Stomach smooth muscle (tissue), 2 donors: ENCODE measurements around the gene RBMS3.
"Not testable (repeated sequence)": the region's sequence is repeated elsewhere in the genome, so short reads cannot be mapped to it uniquely, and the experiment has no call there.

Experiments used
- H3K27ac ChIP-seq: one replicate; pipeline ENCODE4 v1.7.0; 2013; ENCODE audit warnings: mild to moderate bottlenecking, low read length, inconsistent platforms
- H3K27me3 ChIP-seq, 2 donors: one replicate each; pipeline ENCODE4 v1.7.0; 2013; ENCODE audit warnings: low read length in 2 of 2; ENCODE audit not compliant: insufficient read depth in 2 of 2, control insufficient read depth in 1 of 2
- H3K36me3 ChIP-seq, 2 donors: one replicate each; pipeline ENCODE4 v1.7.0; 2013; ENCODE audit warnings: low read length in 2 of 2; ENCODE audit not compliant: control insufficient read depth in 2 of 2, insufficient read depth in 2 of 2
- H3K4me1 ChIP-seq: one replicate; pipeline ENCODE4 v1.7.0; 2013; ENCODE audit warnings: low read length; ENCODE audit not compliant: control insufficient read depth, insufficient read depth
- H3K4me3 ChIP-seq, 2 donors: one replicate each; pipeline ENCODE4 v1.7.0; 2013; ENCODE audit warnings: low read length in 2 of 2
- H3K9ac ChIP-seq, 2 donors: one replicate each; pipeline ENCODE4 v1.7.0; 2013; ENCODE audit warnings: low read length in 2 of 2, mild to moderate bottlenecking in 1 of 2
- H3K9me3 ChIP-seq, 2 donors: one replicate each; pipeline ENCODE4 v1.7.0; 2013; ENCODE audit warnings: low read length in 2 of 2; ENCODE audit not compliant: control insufficient read depth in 2 of 2
- donor health status: healthy.
- donor health status: Pancreatic carcinoma.

The RBMS3 gene

DNA sequence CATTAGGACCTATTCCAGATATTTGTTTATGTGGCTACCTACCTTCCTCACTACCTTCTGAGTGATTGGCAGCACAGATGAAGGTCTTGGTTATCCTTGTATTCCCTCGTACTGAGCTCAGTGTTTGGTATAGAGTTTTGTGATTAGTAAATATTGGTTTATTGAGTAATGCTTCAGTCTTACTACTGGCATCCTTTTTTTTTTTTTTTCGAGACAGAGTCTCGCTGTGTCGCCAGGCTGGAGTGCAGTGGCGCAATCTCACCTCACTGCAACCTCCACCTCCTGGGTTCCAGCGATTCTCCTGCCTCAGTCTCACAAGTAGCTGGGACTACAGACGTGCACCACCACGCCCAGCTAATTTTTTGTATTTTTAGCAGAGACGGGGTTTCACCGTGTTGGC is 45.7 kb downstream of the RBMS3 start:
- H3K27me3 ChIP-seq, H3K27ac ChIP-seq, H3K4me3 ChIP-seq, H3K9ac ChIP-seq, H3K4me1 ChIP-seq, H3K36me3 ChIP-seq, H3K9me3 ChIP-seq: not testable (repeated sequence)

- Histone ChIP-seq H3K9me3 (no peaks in the 10 kb centered on the region), H3K4me1 (peaks cover 4% of the 10 kb centered on the region), H3K36me3 (no peaks in the 10 kb centered on the region), H3K4me3 (no peak overlapping the region), H3K9ac (no peak overlapping the region), H3K27me3 (no peaks in the 10 kb centered on the region), H3K27ac (no peak overlapping the region)
Observed at GRCh38 chr3:29329986-29330890, 49.4 kb downstream of the RBMS3 start.

DNA sequence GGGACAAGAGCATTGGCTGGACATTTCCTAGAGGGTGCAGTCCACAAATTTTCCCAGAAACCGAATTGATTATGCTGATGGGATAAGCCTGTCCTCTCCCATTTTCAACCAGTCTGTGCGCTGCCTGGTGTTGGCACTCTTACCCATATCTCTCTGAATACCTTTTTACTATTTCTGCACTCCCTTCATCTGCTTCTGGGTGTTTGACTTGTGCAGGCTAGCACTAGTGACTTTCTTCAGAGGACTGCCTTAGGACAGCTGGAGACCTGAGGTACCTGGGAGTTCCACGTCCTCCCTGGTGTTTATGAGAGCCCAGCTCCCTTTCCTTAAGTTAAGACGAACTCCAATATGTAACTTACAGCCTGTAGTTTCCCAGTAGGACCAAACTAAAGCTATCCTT is 50.2 kb downstream of the RBMS3 start:
- H3K27me3 ChIP-seq, result no peaks in the 10 kb centered on the region
- H3K4me3 ChIP-seq, result no peak overlapping the region
- peak overlapping the region; percentile 59 for H3K27ac ChIP-seq
- peaks cover 4% of the 10 kb centered on the region for H3K4me1 ChIP-seq
- peak overlapping the region in 1 of 2 donors; percentile 6 for H3K9ac ChIP-seq
- H3K9me3 ChIP-seq, result no peaks in the 10 kb centered on the region
- H3K36me3 ChIP-seq, result no peaks in the 10 kb centered on the region

DNA sequence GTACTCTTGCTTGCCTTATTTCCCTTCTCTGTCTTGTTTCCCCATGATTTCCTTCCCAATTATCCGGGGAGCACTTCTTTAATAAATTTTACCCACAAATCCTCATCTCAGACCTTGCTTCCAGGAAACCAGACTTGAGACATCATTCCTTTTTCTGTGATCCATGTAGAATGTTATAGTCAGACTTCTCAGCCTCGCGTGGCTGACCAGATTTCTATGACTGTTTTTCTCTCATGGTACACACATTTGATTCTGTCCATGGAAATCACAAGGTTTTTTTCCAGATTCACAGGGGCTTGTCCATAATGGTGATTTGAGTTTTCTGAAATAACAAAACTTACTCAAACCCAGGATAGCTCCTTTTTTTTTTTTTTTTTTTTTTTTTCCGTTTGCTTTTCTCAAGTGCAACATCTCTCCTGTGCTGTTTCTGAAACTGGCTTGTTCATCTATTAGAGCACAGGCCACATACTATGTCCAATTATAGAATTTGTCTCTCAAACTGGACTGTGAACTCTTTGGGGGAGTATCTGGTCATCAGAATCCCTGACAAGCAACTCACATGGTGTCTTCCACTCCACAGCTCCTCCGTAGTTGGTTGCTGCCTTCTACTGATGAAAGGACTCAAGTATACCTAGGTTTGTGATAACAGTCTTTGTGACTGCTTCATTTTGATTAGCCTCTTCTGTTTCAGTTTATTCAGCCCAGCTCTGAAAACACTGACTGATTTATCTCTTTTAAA is 50.8 kb downstream of the RBMS3 start:
- no peaks in the 10 kb centered on the region for H3K9me3 ChIP-seq
- peaks cover 4% of the 10 kb centered on the region for H3K4me1 ChIP-seq
- peak overlapping the region in 1 of 2 donors; percentile 6 for H3K9ac ChIP-seq
- peak overlapping the region; percentile 59 for H3K27ac ChIP-seq
- H3K36me3 ChIP-seq, result no peaks in the 10 kb centered on the region
- H3K4me3 ChIP-seq, result peak overlapping the region in 1 of 2 donors; percentile 29
- H3K27me3 ChIP-seq, result no peaks in the 10 kb centered on the region

DNA sequence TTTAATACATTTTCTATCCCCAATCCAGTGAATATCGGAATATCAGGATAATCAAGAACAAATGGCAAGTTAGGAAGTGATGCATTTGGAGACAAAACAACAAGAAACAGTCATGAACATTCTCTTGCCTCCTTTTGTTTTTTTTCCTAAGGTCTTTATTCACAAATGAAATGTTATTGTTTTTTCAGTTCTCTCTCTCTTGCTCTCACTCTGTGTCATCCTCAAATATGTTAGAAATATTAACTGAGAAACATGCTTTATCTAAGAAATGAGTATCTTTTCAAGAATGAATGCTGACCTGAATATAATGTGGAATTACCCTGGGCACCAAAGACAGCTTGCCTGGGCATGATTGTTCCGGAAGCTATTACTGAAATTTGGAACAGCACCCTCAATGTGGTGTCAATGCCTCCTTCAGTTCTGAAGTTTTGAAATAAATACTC is 51.3 kb downstream of the RBMS3 start:
- H3K9me3 ChIP-seq, result no peaks in the 10 kb centered on the region
- no peak overlapping the region for H3K4me3 ChIP-seq
- peak overlapping the region; percentile 59 for H3K27ac ChIP-seq
- H3K27me3 ChIP-seq, result no peaks in the 10 kb centered on the region
- H3K36me3 ChIP-seq, result no peaks in the 10 kb centered on the region
- H3K4me1 ChIP-seq, result peaks cover 4% of the 10 kb centered on the region
- H3K9ac ChIP-seq, result no peak overlapping the region

GRCh38 chr3:29333576-29333975 is 52.7 kb downstream of the RBMS3 start:
- no peak overlapping the region for H3K9ac ChIP-seq
- peaks cover 4% of the 10 kb centered on the region for H3K4me1 ChIP-seq
- no peaks in the 10 kb centered on the region for H3K9me3 ChIP-seq
- H3K36me3 ChIP-seq, result no peaks in the 10 kb centered on the region
- H3K27me3 ChIP-seq, result no peaks in the 10 kb centered on the region
- no peak overlapping the region for H3K4me3 ChIP-seq
- H3K27ac ChIP-seq, result no peak overlapping the region

DNA sequence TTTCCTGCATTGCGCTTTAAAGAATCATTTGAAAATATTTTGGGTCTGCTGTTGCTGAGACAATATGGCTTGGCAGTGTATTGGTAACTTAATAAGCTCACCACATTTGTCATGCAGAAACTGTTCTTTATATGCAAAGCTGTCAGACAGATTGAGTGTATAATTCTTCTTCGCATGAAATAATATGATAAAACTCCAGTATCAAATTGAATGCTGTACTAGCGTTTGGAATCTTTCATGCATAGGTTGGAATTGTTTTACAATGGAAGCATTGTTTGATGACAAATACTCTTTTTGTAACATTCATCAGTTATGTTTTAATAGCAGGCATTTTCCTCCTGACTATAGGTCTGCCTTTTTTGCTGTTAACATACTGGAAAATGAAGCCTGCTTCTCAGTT is 53.8 kb downstream of the RBMS3 start:
- peak overlapping the region in 1 of 2 donors; percentile 79 for H3K9ac ChIP-seq
- peak overlapping the region; percentile 78 for H3K27ac ChIP-seq
- H3K9me3 ChIP-seq, result no peaks in the 10 kb centered on the region
- H3K4me1 ChIP-seq, result peaks cover 4% of the 10 kb centered on the region
- peak overlapping the region; percentile 67 to 69 for H3K4me3 ChIP-seq
- no peaks in the 10 kb centered on the region for H3K36me3 ChIP-seq
- H3K27me3 ChIP-seq, result no peaks in the 10 kb centered on the region

- Histone ChIP-seq H3K9ac (peak overlapping the region; percentile 73 to 79), H3K36me3 (no peaks in the 10 kb centered on the region), H3K27ac (peak overlapping the region; percentile 78), H3K4me3 (peak overlapping the region; percentile 67 to 69), H3K4me1 (peaks cover 4% of the 10 kb centered on the region), H3K9me3 (no peaks in the 10 kb centered on the region), H3K27me3 (no peaks in the 10 kb centered on the region)
Observed at GRCh38 chr3:29335438-29335837, 54.6 kb downstream of the RBMS3 start.

- H3K4me3 ChIP-seq, result peak overlapping the region; percentile 67 to 69
- no peaks in the 10 kb centered on the region for H3K9me3 ChIP-seq
- H3K9ac ChIP-seq, result peak overlapping the region; percentile 73 to 79
- no peaks in the 10 kb centered on the region for H3K27me3 ChIP-seq
- H3K36me3 ChIP-seq, result no peaks in the 10 kb centered on the region
- peaks cover 4% of the 10 kb centered on the region for H3K4me1 ChIP-seq
- H3K27ac ChIP-seq, result peak overlapping the region; percentile 78
Observed at GRCh38 chr3:29335943-29336342, 55.1 kb downstream of the RBMS3 start.

DNA sequence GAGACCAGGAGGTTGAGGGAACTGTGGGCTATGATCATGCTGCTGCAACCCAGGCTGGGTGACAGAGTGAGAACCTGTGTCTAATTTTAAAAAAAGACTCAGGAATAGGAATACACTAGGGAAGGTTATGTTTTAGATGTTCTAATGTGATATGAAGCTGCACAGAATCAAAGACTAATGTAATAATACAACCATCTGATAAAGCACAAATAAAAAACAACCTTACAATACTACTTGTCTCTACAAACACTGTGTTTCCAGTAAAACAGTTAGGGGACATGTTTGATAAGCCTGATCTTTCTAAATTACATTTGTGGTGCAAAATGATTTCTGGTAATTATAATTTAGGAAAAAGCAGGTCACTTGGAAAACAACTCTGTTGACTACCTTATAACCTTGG is 56.7 kb downstream of the RBMS3 start:
- H3K9me3 ChIP-seq, result no peaks in the 10 kb centered on the region
- no peak overlapping the region for H3K27ac ChIP-seq
- H3K4me1 ChIP-seq, result peaks cover under 1% of the 10 kb centered on the region
- no peaks in the 10 kb centered on the region for H3K36me3 ChIP-seq
- H3K27me3 ChIP-seq, result no peaks in the 10 kb centered on the region
- no peak overlapping the region for H3K4me3 ChIP-seq
- no peak overlapping the region for H3K9ac ChIP-seq
